ENCODE data around the gene OSBPL1A.

DNA sequence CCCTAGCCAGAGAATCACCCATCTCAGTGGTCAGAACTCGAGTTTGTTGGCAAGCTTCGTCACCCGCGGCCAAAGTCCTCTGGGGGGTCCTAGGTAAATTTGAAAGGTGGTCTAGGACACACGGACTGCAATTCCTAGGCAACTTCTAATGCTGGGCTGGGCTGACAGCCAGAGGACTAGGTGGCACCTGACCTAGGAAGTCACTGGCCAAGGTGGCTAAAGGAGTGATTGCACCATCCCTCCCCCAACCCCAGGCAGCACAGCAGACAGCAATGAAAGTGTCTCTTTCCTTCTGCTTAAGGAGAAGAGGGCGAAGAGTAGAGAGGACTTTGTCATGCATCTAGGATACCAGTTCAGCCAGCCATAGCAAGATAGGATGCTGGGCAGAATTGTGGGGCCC is 147.9 kb downstream of the OSBPL1A start:
- TF ChIP-seq, protein P1, sequence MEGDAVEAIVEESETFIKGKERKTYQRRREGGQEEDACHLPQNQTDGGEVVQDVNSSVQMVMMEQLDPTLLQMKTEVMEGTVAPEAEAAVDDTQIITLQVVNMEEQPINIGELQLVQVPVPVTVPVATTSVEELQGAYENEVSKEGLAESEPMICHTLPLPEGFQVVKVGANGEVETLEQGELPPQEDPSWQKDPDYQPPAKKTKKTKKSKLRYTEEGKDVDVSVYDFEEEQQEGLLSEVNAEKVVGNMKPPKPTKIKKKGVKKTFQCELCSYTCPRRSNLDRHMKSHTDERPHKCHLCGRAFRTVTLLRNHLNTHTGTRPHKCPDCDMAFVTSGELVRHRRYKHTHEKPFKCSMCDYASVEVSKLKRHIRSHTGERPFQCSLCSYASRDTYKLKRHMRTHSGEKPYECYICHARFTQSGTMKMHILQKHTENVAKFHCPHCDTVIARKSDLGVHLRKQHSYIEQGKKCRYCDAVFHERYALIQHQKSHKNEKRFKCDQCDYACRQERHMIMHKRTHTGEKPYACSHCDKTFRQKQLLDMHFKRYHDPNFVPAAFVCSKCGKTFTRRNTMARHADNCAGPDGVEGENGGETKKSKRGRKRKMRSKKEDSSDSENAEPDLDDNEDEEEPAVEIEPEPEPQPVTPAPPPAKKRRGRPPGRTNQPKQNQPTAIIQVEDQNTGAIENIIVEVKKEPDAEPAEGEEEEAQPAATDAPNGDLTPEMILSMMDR (conservative IDR thresholded peaks at IDR 0.05 in 1 of 2, IDR thresholded peaks at IDR 0.05 in 1 of 2; ENCODE audit: extremely low read depth in 1 of 2, insufficient read depth in 1 of 2, low read depth in 1 of 2, low read length in 2 of 2), result no peak
- TF ChIP-seq EZH2 (IDR thresholded peaks at IDR 0.05; ENCODE audit: borderline replicate concordance, low read length), result no peak

Measured in mammary epithelial cell (primary cell).